IMR-90 (cell line): Measurements from ENCODE around the gene PRAC1. TPM values are rescaled to one million over a fixed set of nuclear protein-coding genes. Genes with fewer than 3 reads are reported as not detected.

Experiments used
- ATAC-seq: fragments of 200-7000 bp; cut with Tn5 transposase; 2 replicates; pipeline ENCODE4 v1.9.1; 2020; ENCODE audit warnings: low read depth, mild to moderate bottlenecking, moderate library complexity
- BruUV-seq: library from RNA; stranded (reverse); fragments of 400-500 nt; replicated peaks from 2 replicates; lab custom pipeline; 2021; lab: Mats Ljungman, UMichigan
- CTCF ChIA-PET: fragments of 300-600 bp; formaldehyde crosslinking; extraction: SDS; loops from one replicate; lab custom pipeline; 2021; ENCODE audit warnings: antibody characterized with exemption; lab: Yijun Ruan, JAX
- POLR2A ChIA-PET: fragments of 300-600 bp; sonication (Branson Sonifier 250); formaldehyde crosslinking; loops from one replicate; lab custom pipeline; 2022; ENCODE audit warnings: antibody characterized with exemption; ENCODE audit not compliant: unreplicated experiment; lab: Charles Lee
- DNase-seq: peaks from one replicate; pipeline ENCODE4 v3.0.0; 2013
- H2AFZ ChIP-seq: replicated peaks from 2 replicates; pipeline ENCODE3; 2013; ENCODE audit warnings: low read length, mild to moderate bottlenecking; ENCODE audit not compliant: poor library complexity
- H2AK5ac ChIP-seq: 2 replicates; pipeline ENCODE4 v1.6.1; 2013; ENCODE audit warnings: low read depth, low read length, inconsistent platforms
- H2AK9ac ChIP-seq: replicated peaks from 2 replicates; pipeline ENCODE3; 2013; ENCODE audit warnings: mild to moderate bottlenecking, low read depth, low read length, moderate library complexity; ENCODE audit not compliant: poor library complexity
- H2BK120ac ChIP-seq: 2 replicates; pipeline ENCODE4 v1.6.1; 2013; ENCODE audit warnings: low read depth, low read length, inconsistent platforms
- H2BK15ac ChIP-seq: 3 replicates; pipeline ENCODE4 v1.6.1; 2013; ENCODE audit warnings: low read depth, low read length, inconsistent platforms
- H2BK20ac ChIP-seq: 2 replicates; pipeline ENCODE4 v1.6.1; 2013; ENCODE audit warnings: low read depth, mild to moderate bottlenecking, inconsistent platforms, low read length, moderate library complexity
- H2BK5ac ChIP-seq: 2 replicates; pipeline ENCODE4 v1.6.1; 2013; ENCODE audit warnings: mild to moderate bottlenecking, low read depth, low read length, inconsistent platforms; ENCODE audit not compliant: poor library complexity, severe bottlenecking
- H3K14ac ChIP-seq: replicated peaks from 2 replicates; pipeline ENCODE4 v1.6.1; 2013; ENCODE audit warnings: low read depth, low read length, inconsistent platforms
- H3K18ac ChIP-seq: 2 replicates; pipeline ENCODE4 v1.6.1; 2013; ENCODE audit warnings: low read depth, low read length, control low read depth
- H3K23ac ChIP-seq: 2 replicates; pipeline ENCODE4 v1.6.1; 2013; ENCODE audit warnings: low read depth, low read length, inconsistent platforms
- H3K27ac ChIP-seq: 2 replicates; pipeline ENCODE4 v1.5.1; 2013; ENCODE audit warnings: mild to moderate bottlenecking, control low read depth, low read length; ENCODE audit not compliant: insufficient read depth
- H3K27me3 ChIP-seq: 2 replicates; pipeline ENCODE4 v1.6.1; 2013; ENCODE audit warnings: low read length; ENCODE audit not compliant: control insufficient read depth, insufficient read depth
- H3K36me3 ChIP-seq: 2 replicates; pipeline ENCODE4 v1.6.1; 2013; ENCODE audit warnings: low read length, mixed read lengths; ENCODE audit not compliant: control insufficient read depth, insufficient read depth
- H3K4ac ChIP-seq: 2 replicates; pipeline ENCODE4 v1.6.1; 2013; ENCODE audit warnings: low read depth, low read length, inconsistent platforms
- H3K4me1 ChIP-seq: 2 replicates; pipeline ENCODE4 v1.6.1; 2013; ENCODE audit warnings: low read length, mixed read lengths; ENCODE audit not compliant: control insufficient read depth, insufficient read depth
- H3K4me2 ChIP-seq: 2 replicates; pipeline ENCODE4 v1.6.1; 2013; ENCODE audit warnings: low read depth, mild to moderate bottlenecking, control low read depth, low read length, moderate library complexity
- H3K4me3 ChIP-seq: 2 replicates; pipeline ENCODE4 v1.5.1; 2013; ENCODE audit warnings: low read depth, mild to moderate bottlenecking, control low read depth, low read length, moderate library complexity; ENCODE audit not compliant: insufficient read depth
- H3K56ac ChIP-seq: 2 replicates; pipeline ENCODE4 v1.6.1; 2013; ENCODE audit warnings: low read length, inconsistent platforms; ENCODE audit not compliant: insufficient read depth; ENCODE audit errors: extremely low read depth
- H3K79me1 ChIP-seq, 2 experiments: 2 replicates each; pipeline ENCODE4 v1.6.1; 2013; ENCODE audit warnings: low read length in 2 of 2, inconsistent platforms in 1 of 2, low read depth in 1 of 2
- H3K9ac ChIP-seq: 2 replicates; pipeline ENCODE4 v1.6.1; 2013; ENCODE audit warnings: low read depth, low read length, control low read depth
- H3K9me1 ChIP-seq: 2 replicates; pipeline ENCODE4 v1.6.1; 2013; ENCODE audit warnings: low read length, inconsistent platforms; ENCODE audit not compliant: insufficient read depth
- H3K9me3 ChIP-seq: 2 replicates; pipeline ENCODE4 v1.6.1; 2013; ENCODE audit warnings: low read length; ENCODE audit not compliant: control insufficient read depth, insufficient read depth
- H4K20me1 ChIP-seq: 2 replicates; pipeline ENCODE4 v1.6.1; 2013; ENCODE audit warnings: low read length, inconsistent platforms; ENCODE audit not compliant: insufficient read depth
- H4K5ac ChIP-seq: 2 replicates; pipeline ENCODE4 v1.6.1; 2013; ENCODE audit warnings: mild to moderate bottlenecking, low read depth, low read length, control low read depth
- H4K8ac ChIP-seq, 2 experiments: 2 replicates each; pipeline ENCODE4 v1.6.1; 2013; ENCODE audit warnings: low read depth in 2 of 2, low read length in 2 of 2, control low read depth in 1 of 2, inconsistent platforms in 1 of 2
- H4K91ac ChIP-seq: 2 replicates; pipeline ENCODE4 v1.6.1; 2013; ENCODE audit warnings: low read depth, low read length, inconsistent platforms; ENCODE audit not compliant: insufficient read depth
- CEBPB ChIP-seq: IDR thresholded peaks from 2 replicates; pipeline ENCODE4 v1.6.1; 2012; ENCODE audit warnings: low read depth, low read length, improper control_type of control experiment
- MXI1 ChIP-seq: IDR thresholded peaks from 2 replicates; pipeline ENCODE4 v1.6.1; 2012; ENCODE audit warnings: low read depth, mild to moderate bottlenecking, low read length, moderate library complexity, borderline replicate concordance
- RAD21 ChIP-seq: IDR thresholded peaks from 2 replicates; pipeline ENCODE4 v1.6.1; 2012; ENCODE audit warnings: low read length, improper control_type of control experiment
- SMC3 ChIP-seq: fragments of 150-350 bp; IDR thresholded peaks from 2 replicates; pipeline ENCODE4 v1.6.1; 2016; ENCODE audit warnings: low read depth, mild to moderate bottlenecking, antibody characterized with exemption, low read length, moderate library complexity
- WGBS, 2 experiments: methylation state at CpG; one replicate each; pipeline versions ENCODE4 v1.1.5 to v1.1.7; 2013; ENCODE audit warnings: missing lambda C conversion rate in 2 of 2; ENCODE audit not compliant: insufficient read length in 1 of 2; ENCODE audit errors: extremely low coverage in 2 of 2; 5-methylcytosine and 5-hydroxymethylcytosine counted together
- dilution Hi-C: fragments of 300-500 bp; cut with HindIII; formaldehyde crosslinking; loops from one replicate; pipeline ENCODE4 v1.14.3; 2018; ENCODE audit warnings: low sequenced_read_pairs; ENCODE audit not compliant: unreplicated experiment
- in situ Hi-C: fragments of 300-500 bp; cut with MboI; formaldehyde crosslinking; loops from 3 replicates; pipeline ENCODE4 v1.14.3; 2019; ENCODE audit warnings: low sequenced_read_pairs, inconsistent platforms, mixed read lengths
- intact Hi-C: fragments of 100-400 bp; cut with micrococcal nuclease; formaldehyde crosslinking; loops from 2 replicates; pipeline ENCODE4 v1.10.0; 2022
- polyA plus RNA-seq, 3 experiments: library from polyadenylated mRNA; depleted of rRNA; stranded (reverse); fragments of >200 nt; gene quantifications; 2 replicates each; pipeline ENCODE4 v1.2.3, GENCODE V29; 2012; ENCODE audit warnings: low replicate concordance in 1 of 3
- total RNA-seq: library from RNA; depleted of rRNA; stranded (reverse); fragments of >200 nt; gene quantifications from 2 replicates; pipeline ENCODE4 v1.2.3, GENCODE V29; 2012

PRAC1 gene
- total and polyA plus RNA-seq, 2 of the 4 experiments (the other 2 are of a cell fraction), result not detected

DNA sequence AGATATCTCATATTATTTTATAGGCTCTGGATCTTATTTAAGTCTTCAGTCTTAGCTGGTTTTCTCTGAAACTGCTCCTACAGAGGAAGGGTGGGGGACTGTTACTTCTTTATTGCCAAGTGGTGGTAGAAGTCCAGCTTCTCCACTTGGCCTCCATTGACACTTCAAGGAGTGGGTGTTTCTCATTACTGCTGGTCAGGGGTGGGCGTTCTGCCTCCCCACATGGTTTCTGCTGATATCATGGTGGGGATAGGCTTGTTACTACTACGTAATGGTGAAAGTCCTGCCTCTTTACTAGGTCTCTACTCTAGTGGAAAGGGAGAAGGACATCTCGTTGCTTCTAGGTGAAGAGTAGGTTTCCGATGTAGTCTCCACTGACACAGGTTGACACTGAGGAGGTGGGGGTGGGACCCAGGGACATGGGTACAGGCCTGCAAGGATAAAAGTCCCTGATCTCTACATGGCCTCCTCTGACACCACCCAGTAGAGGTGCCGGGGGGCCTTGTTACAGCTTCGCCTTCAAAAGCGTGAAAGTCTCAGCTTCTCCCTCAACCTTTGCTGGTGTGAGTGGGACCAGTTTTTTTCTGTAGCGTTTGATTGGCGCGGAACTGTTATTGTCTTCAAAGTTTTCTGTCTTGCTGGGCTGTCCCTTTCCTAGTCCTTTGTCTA lies 20.3 kb downstream of the PRAC1 start:
- POLR2A ChIA-PET, result no interaction called here
- no peak overlapping the region for H3K27ac ChIP-seq

More for the DNA sequence above, 20.3 kb downstream of the PRAC1 start:
- Histone ChIP-seq H4K20me1 (no peaks in the 10 kb centered on the region), H3K18ac (no peak overlapping the region), H2AFZ (no peak overlapping the region), H3K36me3 (no peaks in the 10 kb centered on the region), H2AK9ac (no peak overlapping the region), H4K8ac (no peak overlapping the region), H3K14ac (no peak overlapping the region), H3K4ac (no peak overlapping the region), H2BK5ac (no peak overlapping the region), H2BK20ac (no peak overlapping the region), H2BK120ac (no peak overlapping the region), H3K4me1 (no peaks in the 10 kb centered on the region), H3K79me1 (no peaks in the 10 kb centered on the region), H2AK5ac (no peak overlapping the region), H3K9me3 (no peaks in the 10 kb centered on the region), H3K27me3 (peaks cover 51% of the 10 kb centered on the region), H3K56ac (no peak overlapping the region), H3K23ac (no peak overlapping the region), H3K4me2 (no peak overlapping the region), H3K4me3 (no peak overlapping the region), H3K9me1 (no peaks in the 10 kb centered on the region), H2BK15ac (no peak overlapping the region), H4K5ac (no peak overlapping the region), H4K91ac (no peak overlapping the region), H3K9ac (no peak overlapping the region)
- DNase-seq (no peak), ATAC-seq (no peak)
- BruUV-seq, result no TSS peak
- intact Hi-C loops (no loop called here), dilution Hi-C loops (no loop called here), in situ Hi-C loops (loop anchor here (10.0 kb wide), 1 partner anchor 57 kb away; no protein-coding TSS in a partner anchor)
- TF ChIP-seq MXI1, result no peak
- no peak for TF ChIP-seq RAD21
- no peak for TF ChIP-seq CEBPB
- no peak for TF ChIP-seq SMC3
- WGBS, 2 experiments, result 80% methylated on average over 1 of the region's 10 CpGs; no CpG with 5 or more reads in 1 of the 2 experiments
- CTCF ChIA-PET, result no interaction called here
